ENCODE data around the gene C3orf18. TPM values are rescaled to one million over a fixed set of nuclear protein-coding genes. Genes with fewer than 3 reads are reported as not detected.
A peak's percentile ranks its signal among the peaks of the same experiment; 100 is the strongest.

Gene C3orf18
- total RNA-seq, 2 experiments from 2014 or later, result 3.9 to 5.2 TPM

- H3K4me3 Mint-ChIP-seq, result no peak overlapping the region
- ATAC-seq (ENCODE audit: poor library complexity) (no peak), DNase-seq (peak in 1 of 14 experiments; percentile 38)
- Histone ChIP-seq H3K4me3 (ENCODE audit: low read length) (no peak overlapping the region), H3K36me3 (ENCODE audit: insufficient read depth, low read length) (no peaks in the 10 kb centered on the region), H3K9me3 (ENCODE audit: control insufficient read depth in 1 of 2, insufficient read depth in 1 of 2, low read length in 2 of 2) (no peaks in the 10 kb centered on the region), H3K27ac (ENCODE audit: low read depth in 1 of 2, low read length in 2 of 2) (no peak overlapping the region), H3K4me1 (ENCODE audit: insufficient read depth, low read length) (peaks cover 5% of the 10 kb centered on the region), H3K27me3 (ENCODE audit: control insufficient read depth in 1 of 2, insufficient read depth in 2 of 2, low read length in 2 of 2) (no peaks in the 10 kb centered on the region)
- intact Hi-C loops (cut with DNase I, micrococcal nuclease), result no loop called here
- no peak overlapping the region for H3K27ac Mint-ChIP-seq
- H3K36me3 Mint-ChIP-seq (ENCODE audit: low read depth), result no peaks in the 10 kb centered on the region
- TF ChIP-seq CTCF (IDR thresholded peaks at IDR 0.05), result no peak
- POLR2A ChIA-PET, result no interaction called here
- H3K27me3 Mint-ChIP-seq, result no peaks in the 10 kb centered on the region
- CTCF ChIA-PET, result no interaction called here
- no peaks in the 10 kb centered on the region for H3K9me3 Mint-ChIP-seq
- H3K4me1 Mint-ChIP-seq (ENCODE audit: low read depth), result no peaks in the 10 kb centered on the region
These were observed 13.0 kb downstream of the C3orf18 start for GRCh38 chr3:50554553-50554952.

- intact Hi-C loops (cut with DNase I, micrococcal nuclease), result no loop called here
- POLR2A ChIA-PET, result no interaction called here
These were observed 14.9 kb downstream of the C3orf18 start for GRCh38 chr3:50552598-50552997.

GRCh38 chr3:50551681-50552435, 15.7 kb downstream of the C3orf18 start:
- Histone ChIP-seq H3K27ac (ENCODE audit: low read depth in 1 of 2, low read length in 2 of 2) (no peak overlapping the region), H3K27me3 (ENCODE audit: control insufficient read depth in 1 of 2, insufficient read depth in 2 of 2, low read length in 2 of 2) (no peaks in the 10 kb centered on the region), H3K4me1 (ENCODE audit: insufficient read depth, low read length) (peaks cover 5% of the 10 kb centered on the region), H3K4me3 (ENCODE audit: low read length) (no peak overlapping the region), H3K9me3 (ENCODE audit: control insufficient read depth in 1 of 2, insufficient read depth in 1 of 2, low read length in 2 of 2) (no peaks in the 10 kb centered on the region), H3K36me3 (ENCODE audit: insufficient read depth, low read length) (no peaks in the 10 kb centered on the region)
- no peak overlapping the region for H3K4me3 Mint-ChIP-seq
- no peaks in the 10 kb centered on the region for H3K9me3 Mint-ChIP-seq
- no peaks in the 10 kb centered on the region for H3K4me1 Mint-ChIP-seq (ENCODE audit: low read depth)
- no peak overlapping the region for H3K27ac Mint-ChIP-seq
- ChIA-PET CTCF (no interaction called here), POLR2A (no interaction called here)
- intact Hi-C loops (cut with DNase I, micrococcal nuclease), result no loop called here
- H3K27me3 Mint-ChIP-seq, result no peaks in the 10 kb centered on the region
- no peaks in the 10 kb centered on the region for H3K36me3 Mint-ChIP-seq (ENCODE audit: low read depth)
- ATAC-seq (ENCODE audit: poor library complexity) (no peak), DNase-seq (no peak)
- TF ChIP-seq CTCF (IDR thresholded peaks at IDR 0.05), result no peak

More at GRCh38 chr3:50552598-50552997, 14.9 kb downstream of the C3orf18 start:
- Mint-ChIP-seq H3K36me3 (ENCODE audit: low read depth) (no peaks in the 10 kb centered on the region), H3K9me3 (no peaks in the 10 kb centered on the region), H3K4me1 (ENCODE audit: low read depth) (no peaks in the 10 kb centered on the region), H3K4me3 (no peak overlapping the region), H3K27me3 (no peaks in the 10 kb centered on the region), H3K27ac (no peak overlapping the region)
- DNase-seq (no peak), ATAC-seq (ENCODE audit: poor library complexity) (no peak)
- Histone ChIP-seq H3K4me3 (ENCODE audit: low read length) (no peak overlapping the region), H3K27me3 (ENCODE audit: control insufficient read depth in 1 of 2, insufficient read depth in 2 of 2, low read length in 2 of 2) (no peaks in the 10 kb centered on the region), H3K9me3 (ENCODE audit: control insufficient read depth in 1 of 2, insufficient read depth in 1 of 2, low read length in 2 of 2) (no peaks in the 10 kb centered on the region), H3K36me3 (ENCODE audit: insufficient read depth, low read length) (no peaks in the 10 kb centered on the region), H3K4me1 (ENCODE audit: insufficient read depth, low read length) (peaks cover 5% of the 10 kb centered on the region), H3K27ac (ENCODE audit: low read depth in 1 of 2, low read length in 2 of 2) (no peak overlapping the region)
- CTCF ChIA-PET, result no interaction called here
- no peak for TF ChIP-seq CTCF (IDR thresholded peaks at IDR 0.05)

Data from CD4-positive, alpha-beta T cell (primary cell).